BLaER1 (cell line): Measurements from ENCODE around the gene PDIA4.
"Not testable (repeated sequence)": the region's sequence is repeated elsewhere in the genome, so short reads cannot be mapped to it uniquely, and the experiment has no call there.

Experiments used
- H3K27ac ChIP-seq: shearing (Covaris generic); formaldehyde crosslinking; 2 replicates; pipeline ENCODE4 v1.8.1; 2022
- H3K27me3 ChIP-seq: shearing (Covaris generic); formaldehyde crosslinking; 2 replicates; pipeline ENCODE4 v1.8.1; 2022
- H3K36me3 ChIP-seq: shearing (Covaris generic); formaldehyde crosslinking; 2 replicates; pipeline ENCODE4 v1.8.1; 2022
- H3K4me1 ChIP-seq: shearing (Covaris generic); formaldehyde crosslinking; 2 replicates; pipeline ENCODE4 v1.8.1; 2022
- H3K4me2 ChIP-seq: shearing (Covaris generic); formaldehyde crosslinking; 2 replicates; pipeline ENCODE4 v1.8.1; 2022
- H3K4me3 ChIP-seq: shearing (Covaris generic); formaldehyde crosslinking; 2 replicates; pipeline ENCODE4 v1.8.1; 2022
- H3K9ac ChIP-seq: shearing (Covaris generic); formaldehyde crosslinking; 2 replicates; pipeline ENCODE4 v1.8.1; 2022
- H3K9me3 ChIP-seq: shearing (Covaris generic); formaldehyde crosslinking; 2 replicates; pipeline ENCODE4 v1.8.1; 2022
- H4K20me1 ChIP-seq: shearing (Covaris generic); formaldehyde crosslinking; 2 replicates; pipeline ENCODE4 v1.8.1; 2022
- Cebpa-rat ChIP-seq: shearing (Covaris generic); IDR thresholded peaks from 2 replicates; pipeline ENCODE4 v1.8.1; 2022

PDIA4 gene

GRCh38 chr7:149020483-149020882 is 7.8 kb downstream of the PDIA4 start:
- H3K27me3 ChIP-seq, result no peaks in the 10 kb centered on the region
- H3K4me3 ChIP-seq, result no peak overlapping the region
- no peak for TF ChIP-seq Cebpa-rat
- peaks cover 37% of the 10 kb centered on the region for H3K4me1 ChIP-seq
- H3K9me3 ChIP-seq, result no peaks in the 10 kb centered on the region
- H4K20me1 ChIP-seq, result peaks cover 72% of the 10 kb centered on the region
- no peak overlapping the region for H3K4me2 ChIP-seq
- no peak overlapping the region for H3K9ac ChIP-seq
- peaks cover 90% of the 10 kb centered on the region for H3K36me3 ChIP-seq
- no peak overlapping the region for H3K27ac ChIP-seq

GRCh38 chr7:149016876-149017275 is 11.4 kb downstream of the PDIA4 start:
- H3K4me1 ChIP-seq, result peaks cover 44% of the 10 kb centered on the region
- peaks cover 68% of the 10 kb centered on the region for H4K20me1 ChIP-seq
- no peak overlapping the region for H3K9ac ChIP-seq
- no peak for TF ChIP-seq Cebpa-rat
- H3K4me2 ChIP-seq, result no peak overlapping the region
- H3K4me3 ChIP-seq, result no peak overlapping the region
- H3K27ac ChIP-seq, result no peak overlapping the region
- H3K36me3 ChIP-seq, result peaks cover 97% of the 10 kb centered on the region
- no peaks in the 10 kb centered on the region for H3K27me3 ChIP-seq
- H3K9me3 ChIP-seq, result no peaks in the 10 kb centered on the region

- TF ChIP-seq Cebpa-rat, result no peak
- H3K36me3 ChIP-seq, result peaks cover 97% of the 10 kb centered on the region
- H3K27ac ChIP-seq, result peak overlapping the region; percentile 58
These were observed 14.0 kb downstream of the PDIA4 start for GRCh38 chr7:149014309-149014708.

GRCh38 chr7:149013876-149014275 is 14.4 kb downstream of the PDIA4 start:
- peaks cover 48% of the 10 kb centered on the region for H3K4me1 ChIP-seq
- no peaks in the 10 kb centered on the region for H3K9me3 ChIP-seq
- H3K4me3 ChIP-seq, result no peak overlapping the region
- peak overlapping the region; percentile 49 for H3K4me2 ChIP-seq
- H3K36me3 ChIP-seq, result peaks cover 97% of the 10 kb centered on the region
- no peak for TF ChIP-seq Cebpa-rat
- H4K20me1 ChIP-seq, result peaks cover 69% of the 10 kb centered on the region
- H3K27ac ChIP-seq, result peak overlapping the region; percentile 58
- peak overlapping the region; percentile 12; the same call in 1 of the 2 replicates for H3K9ac ChIP-seq
- H3K27me3 ChIP-seq, result no peaks in the 10 kb centered on the region

More at GRCh38 chr7:149014309-149014708, 14.0 kb downstream of the PDIA4 start:
- H4K20me1 ChIP-seq, result peaks cover 69% of the 10 kb centered on the region
- no peaks in the 10 kb centered on the region for H3K9me3 ChIP-seq
- peaks cover 48% of the 10 kb centered on the region for H3K4me1 ChIP-seq
- H3K27me3 ChIP-seq, result no peaks in the 10 kb centered on the region
- H3K4me3 ChIP-seq, result no peak overlapping the region
- H3K9ac ChIP-seq, result peak overlapping the region; percentile 12; the same call in 1 of the 2 replicates
- peak overlapping the region; percentile 49 for H3K4me2 ChIP-seq

GRCh38 chr7:149012730-149013129 is 15.6 kb downstream of the PDIA4 start:
- H4K20me1 ChIP-seq, result peaks cover 79% of the 10 kb centered on the region
- not testable (repeated sequence) for H3K4me3 ChIP-seq, H3K4me2 ChIP-seq, H3K9ac ChIP-seq, H3K9me3 ChIP-seq, H3K27me3 ChIP-seq
- H3K36me3 ChIP-seq, result peaks cover 99% of the 10 kb centered on the region
- H3K27ac ChIP-seq, result 0 out of 2 replicates have a peak overlapping the region, but pooled peaks have one; percentile 26
- peaks cover 48% of the 10 kb centered on the region for H3K4me1 ChIP-seq

- no peak overlapping the region for H3K9ac ChIP-seq
- H3K4me1 ChIP-seq, result peaks cover 48% of the 10 kb centered on the region
- peaks cover 86% of the 10 kb centered on the region for H4K20me1 ChIP-seq
- H3K4me2 ChIP-seq, result no peak overlapping the region
- H3K27me3 ChIP-seq, result no peaks in the 10 kb centered on the region
- no peak overlapping the region for H3K27ac ChIP-seq
- H3K9me3 ChIP-seq, result no peaks in the 10 kb centered on the region
- no peak for TF ChIP-seq Cebpa-rat
- no peak overlapping the region for H3K4me3 ChIP-seq
- peaks cover 100% of the 10 kb centered on the region for H3K36me3 ChIP-seq
These were observed 16.8 kb downstream of the PDIA4 start for GRCh38 chr7:149011491-149011890.

GRCh38 chr7:149010451-149010850 is 17.9 kb downstream of the PDIA4 start:
- no peak for TF ChIP-seq Cebpa-rat

GRCh38 chr7:149009527-149009926 is 18.8 kb downstream of the PDIA4 start:
- Histone ChIP-seq H3K36me3 (peaks cover 100% of the 10 kb centered on the region), H4K20me1 (peaks cover 91% of the 10 kb centered on the region), H3K9ac (no peak overlapping the region)

More at GRCh38 chr7:149010451-149010850, 17.9 kb downstream of the PDIA4 start:
- Histone ChIP-seq H3K4me2 (no peak overlapping the region), H3K27me3 (no peaks in the 10 kb centered on the region), H4K20me1 (peaks cover 92% of the 10 kb centered on the region), H3K36me3 (peaks cover 100% of the 10 kb centered on the region), H3K9me3 (no peaks in the 10 kb centered on the region), H3K4me3 (no peak overlapping the region), H3K27ac (no peak overlapping the region), H3K4me1 (peaks cover 48% of the 10 kb centered on the region), H3K9ac (no peak overlapping the region)

GRCh38 chr7:149007611-149008010 is 20.7 kb downstream of the PDIA4 start:
- H3K4me2 ChIP-seq, result no peak overlapping the region

More at GRCh38 chr7:149009527-149009926, 18.8 kb downstream of the PDIA4 start:
- Histone ChIP-seq H3K27me3 (no peaks in the 10 kb centered on the region), H3K4me1 (peaks cover 41% of the 10 kb centered on the region), H3K27ac (no peak overlapping the region), H3K9me3 (no peaks in the 10 kb centered on the region), H3K4me2 (no peak overlapping the region), H3K4me3 (no peak overlapping the region)
- TF ChIP-seq Cebpa-rat, result no peak

GRCh38 chr7:149007146-149007545 is 21.2 kb downstream of the PDIA4 start:
- Histone ChIP-seq H3K27ac (no peak overlapping the region), H3K9ac (no peak overlapping the region), H3K4me1 (peaks cover 17% of the 10 kb centered on the region; the same call in 1 of the 2 replicates), H4K20me1 (peaks cover 87% of the 10 kb centered on the region), H3K4me2 (no peak overlapping the region), H3K9me3 (no peaks in the 10 kb centered on the region), H3K36me3 (peaks cover 99% of the 10 kb centered on the region), H3K4me3 (no peak overlapping the region), H3K27me3 (no peaks in the 10 kb centered on the region)
- TF ChIP-seq Cebpa-rat, result no peak

More at GRCh38 chr7:149007611-149008010, 20.7 kb downstream of the PDIA4 start:
- Histone ChIP-seq H3K9me3 (no peaks in the 10 kb centered on the region), H3K9ac (no peak overlapping the region), H3K27ac (no peak overlapping the region), H3K27me3 (no peaks in the 10 kb centered on the region), H3K4me3 (no peak overlapping the region), H3K4me1 (peaks cover 21% of the 10 kb centered on the region; the same call in 1 of the 2 replicates), H4K20me1 (peaks cover 90% of the 10 kb centered on the region), H3K36me3 (peaks cover 100% of the 10 kb centered on the region)
- no peak for TF ChIP-seq Cebpa-rat

- H3K27me3 ChIP-seq, result no peaks in the 10 kb centered on the region
- no peak overlapping the region for H3K9ac ChIP-seq
- H3K27ac ChIP-seq, result no peak overlapping the region
- H3K4me1 ChIP-seq, result peaks cover 9% of the 10 kb centered on the region; the same call in 1 of the 2 replicates
- H3K4me3 ChIP-seq, result no peak overlapping the region
- peaks cover 99% of the 10 kb centered on the region for H3K36me3 ChIP-seq
- no peaks in the 10 kb centered on the region for H3K9me3 ChIP-seq
- TF ChIP-seq Cebpa-rat, result no peak
- no peak overlapping the region for H3K4me2 ChIP-seq
- peaks cover 86% of the 10 kb centered on the region for H4K20me1 ChIP-seq
These were observed 22.0 kb downstream of the PDIA4 start for GRCh38 chr7:149006345-149006725.
